D721Med (cell line): Measurements from ENCODE around the gene CD34.

Source experiments
- DNase-seq: peaks from one replicate; pipeline ENCODE4 v3.0.0; 2011; ENCODE audit warnings: low spot score; ENCODE audit not compliant: insufficient read length
- FAIRE-seq: peaks from 2 replicates; lab custom pipeline; 2011; peaks lifted over from hg19 to GRCh38; lab: Jason Lieb, UNC
- CTCF ChIP-seq: IDR thresholded peaks from 2 replicates; pipeline ENCODE4 v1.5.1; 2012; ENCODE audit warnings: mild to moderate bottlenecking, control low read depth; ENCODE audit not compliant: insufficient read depth; ENCODE audit errors: missing control alignments

Gene CD34

GRCh38 chr1:207868251-207868773, 42.6 kb downstream of the CD34 start:
- DNase-seq (no peak), FAIRE-seq (no peak)
- no peak for TF ChIP-seq CTCF

GRCh38 chr1:207867136-207868109, 43.5 kb downstream of the CD34 start:
- no peak for TF ChIP-seq CTCF
- no peak for DNase-seq
- FAIRE-seq = no peak

GRCh38 chr1:207866471-207867135, 44.3 kb downstream of the CD34 start:
- no peak for FAIRE-seq
- no peak for TF ChIP-seq CTCF
- DNase-seq = no peak

- no peak for DNase-seq
- no peak for FAIRE-seq
- TF ChIP-seq CTCF = no peak
These were observed 46.9 kb downstream of the CD34 start for GRCh38 chr1:207863893-207864535.

GRCh38 chr1:207862241-207862787, 48.6 kb downstream of the CD34 start:
- FAIRE-seq (no peak), DNase-seq (no peak)
- TF ChIP-seq CTCF = no peak

- FAIRE-seq (no peak), DNase-seq (no peak)
- TF ChIP-seq CTCF = no peak
These were observed 49.3 kb downstream of the CD34 start for GRCh38 chr1:207861442-207862177.
